HG03135 (cell line): ENCODE results near the gene RFX3.
A peak's percentile ranks its signal among the peaks of the same experiment; 100 is the strongest.
"Not testable (repeated sequence)": the region's sequence is repeated elsewhere in the genome, so short reads cannot be mapped to it uniquely, and the experiment has no call there.

Experiments
- ATAC-seq: cut with Tn5 transposase; IDR thresholded peaks from one replicate; pipeline ENCODE4 v1.9.1; 2021; ENCODE audit warnings: mild to moderate bottlenecking, moderate library complexity; ENCODE audit not compliant: unreplicated experiment

RFX3 gene

DNA sequence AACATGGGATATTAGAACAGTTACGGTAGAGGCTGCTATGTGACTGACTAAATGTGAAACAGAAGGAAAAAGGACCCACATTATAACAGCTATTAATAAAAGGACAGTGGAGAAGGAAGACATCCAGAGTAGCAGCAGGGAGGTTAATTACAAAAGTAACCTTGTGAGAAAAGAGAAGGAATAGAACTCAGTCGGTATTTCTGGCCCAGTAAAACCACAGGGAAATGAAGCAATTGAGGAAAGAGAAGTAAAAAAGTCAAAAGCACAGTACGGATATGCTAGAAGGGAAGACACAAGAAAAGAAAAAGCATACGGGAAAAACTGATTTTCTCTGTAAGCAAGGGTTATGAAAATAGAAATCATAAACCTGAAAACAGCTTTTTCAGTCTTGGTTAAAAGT is 164.7 kb downstream of the RFX3 start:
- ATAC-seq = no peak

- ATAC-seq = no peak
Measured at GRCh38 chr9:3360245-3360644, 165.6 kb downstream of the RFX3 start.

- no peak for ATAC-seq
Measured at GRCh38 chr9:3359778-3360177, 166.0 kb downstream of the RFX3 start.

DNA sequence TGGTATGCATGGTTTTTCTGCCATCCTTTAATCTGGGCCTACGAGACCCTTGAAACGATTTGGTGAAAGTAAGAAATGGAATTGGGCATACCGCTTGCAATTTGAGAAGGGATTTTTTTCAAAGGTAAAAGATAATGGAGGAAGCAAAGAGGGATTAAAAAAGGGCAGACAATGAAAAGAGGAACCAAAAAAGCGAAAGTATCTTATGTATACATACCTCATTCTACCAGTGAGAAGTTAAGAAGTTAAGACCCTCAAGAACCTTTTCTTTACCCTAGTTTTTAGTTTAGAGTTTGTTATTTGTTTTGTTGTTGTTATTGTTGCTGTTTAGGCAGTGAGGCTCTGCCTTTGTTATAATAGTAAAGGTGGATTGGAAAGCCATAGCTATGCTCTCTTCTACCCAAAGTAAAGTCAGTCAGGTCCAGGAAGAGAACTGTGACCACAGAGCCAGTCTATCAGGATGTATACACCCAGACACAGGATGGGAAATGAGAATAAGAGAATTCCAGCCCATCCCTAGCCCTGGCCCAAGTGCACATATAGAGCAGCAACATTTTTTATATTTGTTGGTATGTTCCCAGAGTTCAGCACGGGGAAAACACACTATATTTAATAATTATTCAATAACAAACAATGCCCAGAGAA is 166.6 kb downstream of the RFX3 start:
- no peak for ATAC-seq

DNA sequence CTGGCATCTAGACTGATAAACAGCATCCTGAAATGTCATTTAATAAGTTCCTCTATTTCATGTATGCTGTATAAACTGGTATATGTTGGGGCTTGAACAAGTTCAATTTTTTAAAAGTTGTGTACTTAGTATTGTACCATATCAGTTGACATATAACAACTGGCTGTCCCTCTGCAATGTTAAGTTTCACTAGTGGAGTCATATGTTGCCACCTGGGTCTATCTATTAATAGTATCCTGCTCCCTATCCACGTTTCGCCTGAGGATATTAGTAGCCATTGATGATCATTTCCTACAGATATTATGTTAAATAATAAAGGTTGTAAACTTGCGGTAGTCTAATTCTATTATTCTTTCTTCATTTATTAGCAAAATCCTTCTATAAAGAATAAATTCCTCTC is 177.6 kb downstream of the RFX3 start:
- ATAC-seq = no peak

- no peak for ATAC-seq
Measured at GRCh38 chr9:3346549-3346948, 179.3 kb downstream of the RFX3 start.

GRCh38 chr9:3343671-3344070 is 182.1 kb downstream of the RFX3 start:
- no peak for ATAC-seq

GRCh38 chr9:3342159-3342777 is 183.5 kb downstream of the RFX3 start:
- ATAC-seq = no peak

- ATAC-seq = no peak
Measured at GRCh38 chr9:3337515-3338225, 188.1 kb downstream of the RFX3 start.

DNA sequence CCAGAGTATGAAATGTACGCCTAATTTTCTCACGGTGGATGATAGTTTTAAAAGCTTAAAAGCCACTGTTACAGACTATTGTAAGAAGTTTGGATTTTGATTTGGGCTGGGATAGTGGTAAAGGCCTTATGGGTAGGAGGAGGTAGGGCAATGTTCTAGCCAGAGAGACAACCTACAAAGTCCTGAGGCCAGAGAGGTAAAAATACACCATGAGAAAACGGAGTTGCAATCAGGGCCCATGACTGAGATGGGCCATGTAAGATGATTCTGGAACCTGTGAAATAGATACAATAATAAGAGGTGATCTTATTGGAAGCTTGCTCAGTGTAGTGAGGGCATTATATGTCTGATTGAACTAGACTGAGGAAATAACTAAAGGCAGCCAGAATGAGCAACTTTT is 188.8 kb downstream of the RFX3 start:
- no peak for ATAC-seq

- ATAC-seq = no peak
Measured at GRCh38 chr9:3332802-3333201, 193.0 kb downstream of the RFX3 start.

DNA sequence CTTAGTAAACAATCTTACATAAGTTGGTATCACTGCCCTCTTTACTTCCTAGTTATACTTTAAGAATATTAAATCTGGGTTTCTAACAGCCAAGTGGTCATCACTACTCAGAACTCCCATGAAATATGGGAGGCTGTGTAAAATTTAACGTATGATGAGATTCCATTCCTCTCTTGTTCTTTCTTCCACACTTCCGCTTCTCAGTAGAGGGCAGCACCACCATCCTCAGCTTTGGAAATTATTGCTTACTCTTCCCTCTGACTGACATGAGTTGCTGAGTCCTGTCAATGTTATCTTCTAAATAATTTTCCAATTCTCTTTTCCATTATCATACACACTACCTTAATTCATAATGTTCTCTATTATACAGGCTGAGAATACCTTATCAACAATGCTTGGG is 194.0 kb downstream of the RFX3 start:
- no peak for ATAC-seq

GRCh38 chr9:3330792-3331420 is 194.9 kb downstream of the RFX3 start:
- ATAC-seq = no peak

GRCh38 chr9:3329361-3329760 is 196.4 kb downstream of the RFX3 start:
- ATAC-seq = no peak

DNA sequence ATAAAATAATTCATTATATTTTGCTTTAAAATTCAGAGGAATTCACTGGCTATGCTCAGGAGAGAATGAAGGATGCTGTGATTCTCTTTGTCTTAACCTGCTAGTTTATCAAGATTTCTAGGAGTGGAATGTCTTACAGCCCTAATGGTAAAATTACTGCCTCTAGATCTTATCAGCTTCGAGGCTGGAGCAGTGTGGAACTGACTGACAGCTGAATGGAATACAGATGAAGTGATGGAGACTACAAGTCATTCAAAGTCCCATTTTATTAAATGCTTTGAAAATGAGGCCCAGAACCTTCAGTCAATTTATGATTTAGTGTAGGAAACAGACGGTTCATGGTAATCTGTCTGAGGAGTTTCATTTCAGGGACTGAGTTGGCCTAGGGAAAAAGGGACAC is 202.1 kb downstream of the RFX3 start:
- no peak for ATAC-seq

DNA sequence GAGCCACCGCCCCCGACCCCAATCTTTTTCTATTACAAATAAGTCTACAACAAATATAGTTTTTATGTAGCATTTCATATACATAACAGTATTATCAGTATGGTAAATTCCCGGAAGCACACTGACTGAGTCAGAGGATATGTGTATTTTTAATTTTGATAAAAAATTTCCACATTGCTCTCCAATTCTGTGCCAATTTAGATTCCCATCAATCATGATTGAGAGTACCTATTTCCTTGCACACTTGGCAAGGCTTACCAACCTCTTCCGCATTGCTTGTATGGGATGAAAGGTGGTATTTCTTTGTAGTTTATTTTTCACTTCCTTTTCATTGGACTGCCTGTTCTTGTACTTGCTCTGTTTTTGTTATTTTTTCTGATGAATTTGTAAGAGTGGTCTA is 204.6 kb downstream of the RFX3 start:
- ATAC-seq = no peak

DNA sequence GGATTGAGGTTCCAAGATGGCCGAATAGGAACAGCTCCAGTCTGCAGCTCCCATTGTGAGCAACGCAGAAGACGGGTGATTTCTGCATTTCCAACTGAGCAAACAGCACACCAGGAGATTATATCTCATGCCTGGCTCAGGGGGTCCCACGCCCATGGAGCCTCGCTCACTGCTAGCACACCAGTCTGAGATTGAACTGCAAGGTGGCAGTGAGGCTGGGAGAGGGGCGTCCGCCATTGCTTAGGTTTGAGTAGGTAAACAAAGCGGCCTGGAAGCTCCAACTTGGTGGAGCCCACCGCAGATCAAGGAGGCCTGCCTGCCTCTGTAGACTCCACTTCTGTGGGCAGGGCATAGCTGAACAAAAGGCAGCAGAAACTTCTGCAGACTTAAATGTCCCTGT is 213.2 kb downstream of the RFX3 start:
- ATAC-seq = not testable (repeated sequence)

DNA sequence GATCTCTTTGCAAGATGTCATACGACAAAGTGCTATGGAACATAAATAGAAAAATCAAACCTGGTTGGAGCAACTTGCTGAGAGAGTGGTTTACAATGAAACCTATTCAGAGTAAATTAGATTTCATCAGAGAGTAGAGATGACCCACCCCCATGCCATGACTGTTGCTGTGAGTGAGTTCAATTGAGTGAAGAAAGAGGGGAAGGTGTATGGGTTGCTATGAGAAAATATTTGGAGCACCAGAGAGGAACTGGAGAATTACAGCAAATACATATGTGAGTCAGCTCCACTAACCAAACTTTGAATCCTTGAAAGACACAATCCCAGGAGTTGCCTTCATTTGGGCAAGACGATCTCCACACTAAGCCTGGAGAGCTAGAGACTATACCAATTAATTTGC is 217.2 kb downstream of the RFX3 start:
- no peak for ATAC-seq

DNA sequence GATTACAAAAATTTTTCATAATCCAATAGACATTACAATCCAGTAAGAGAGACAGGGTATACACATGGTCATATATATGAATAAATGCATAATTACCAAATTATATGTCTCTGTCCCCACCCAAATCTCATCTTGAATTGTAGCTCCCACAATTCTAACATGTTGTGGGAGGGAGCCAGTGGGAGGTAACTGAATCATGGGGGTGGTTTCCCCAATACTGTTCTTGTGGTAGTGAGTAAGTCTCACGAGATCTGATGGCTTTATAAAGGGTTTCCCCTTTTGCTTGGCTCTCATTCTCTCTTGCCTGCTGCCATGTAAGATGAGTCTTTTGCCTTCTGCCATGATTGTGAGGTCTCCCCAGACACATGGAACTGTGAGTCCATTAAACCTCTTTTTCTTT is 221.4 kb downstream of the RFX3 start:
- ATAC-seq = not testable (repeated sequence)

GRCh38 chr9:3299872-3300271 is 225.9 kb downstream of the RFX3 start:
- peak; percentile 99 for ATAC-seq

DNA sequence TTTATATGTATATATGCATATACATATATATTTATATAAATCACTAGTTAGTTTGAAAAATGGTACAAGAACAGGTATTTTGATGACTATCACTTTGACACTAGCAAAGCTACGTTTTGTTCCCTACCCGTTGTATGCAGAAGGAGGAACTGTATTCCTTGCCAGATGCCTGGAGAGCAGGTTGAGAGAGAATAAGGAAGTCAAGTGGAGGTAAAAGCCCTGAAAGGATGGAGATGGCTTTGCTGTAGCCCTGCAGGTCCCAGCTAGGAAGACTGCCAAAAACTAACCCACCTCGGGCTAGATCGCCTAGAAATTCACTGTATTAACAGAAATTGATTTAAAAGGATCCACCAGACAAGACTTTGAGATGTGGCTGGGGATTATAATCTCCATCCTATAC is 229.3 kb downstream of the RFX3 start:
- no peak for ATAC-seq

DNA sequence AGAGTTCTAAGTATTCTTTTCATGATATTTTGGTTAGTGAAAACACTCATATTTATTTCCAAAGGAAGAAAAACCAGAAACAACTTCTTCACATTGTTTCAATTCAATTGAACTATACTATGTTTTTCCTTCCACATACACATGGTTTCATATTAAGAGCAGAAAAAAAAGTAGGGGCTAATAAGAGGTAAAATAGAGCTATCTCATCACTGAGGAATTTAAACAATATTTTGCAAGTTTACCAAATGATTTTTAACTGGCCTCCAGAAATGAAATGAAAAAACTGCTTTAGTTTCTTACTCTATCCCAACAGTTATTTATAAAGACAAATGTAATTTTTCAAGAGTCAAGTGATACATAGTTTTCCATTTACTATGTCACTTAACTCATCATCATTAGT is 233.5 kb downstream of the RFX3 start:
- ATAC-seq = no peak
